AG09309 (cell line): Measurements from ENCODE around the gene ILKAP.

Experiments used
- DNase-seq: peaks from one replicate; pipeline ENCODE4 v3.0.0-alpha.2; 2010; ENCODE audit warnings: low read depth
- H3K4me3 ChIP-seq: 2 replicates; pipeline ENCODE4 v1.5.1; 2011; ENCODE audit warnings: mild to moderate bottlenecking, low read depth, low read length, moderate library complexity; ENCODE audit not compliant: control insufficient read depth
- TF ChIP-seq, protein P1 (sequence below): IDR thresholded peaks from 2 replicates; pipeline ENCODE4 v1.5.1; 2011; ENCODE audit warnings: mild to moderate bottlenecking, low read depth, low read length, inconsistent platforms; ENCODE audit not compliant: insufficient read depth, control insufficient read depth; ENCODE audit errors: missing control alignments

The ILKAP gene

GRCh38 chr2:238170386-238171071 lies 33.0 kb downstream of the ILKAP start:
- DNase-seq, result no peak
- TF ChIP-seq, protein P1, sequence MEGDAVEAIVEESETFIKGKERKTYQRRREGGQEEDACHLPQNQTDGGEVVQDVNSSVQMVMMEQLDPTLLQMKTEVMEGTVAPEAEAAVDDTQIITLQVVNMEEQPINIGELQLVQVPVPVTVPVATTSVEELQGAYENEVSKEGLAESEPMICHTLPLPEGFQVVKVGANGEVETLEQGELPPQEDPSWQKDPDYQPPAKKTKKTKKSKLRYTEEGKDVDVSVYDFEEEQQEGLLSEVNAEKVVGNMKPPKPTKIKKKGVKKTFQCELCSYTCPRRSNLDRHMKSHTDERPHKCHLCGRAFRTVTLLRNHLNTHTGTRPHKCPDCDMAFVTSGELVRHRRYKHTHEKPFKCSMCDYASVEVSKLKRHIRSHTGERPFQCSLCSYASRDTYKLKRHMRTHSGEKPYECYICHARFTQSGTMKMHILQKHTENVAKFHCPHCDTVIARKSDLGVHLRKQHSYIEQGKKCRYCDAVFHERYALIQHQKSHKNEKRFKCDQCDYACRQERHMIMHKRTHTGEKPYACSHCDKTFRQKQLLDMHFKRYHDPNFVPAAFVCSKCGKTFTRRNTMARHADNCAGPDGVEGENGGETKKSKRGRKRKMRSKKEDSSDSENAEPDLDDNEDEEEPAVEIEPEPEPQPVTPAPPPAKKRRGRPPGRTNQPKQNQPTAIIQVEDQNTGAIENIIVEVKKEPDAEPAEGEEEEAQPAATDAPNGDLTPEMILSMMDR, result no peak
- no peak overlapping the region for H3K4me3 ChIP-seq

GRCh38 chr2:238169708-238170251 lies 33.7 kb downstream of the ILKAP start:
- peak; percentile 89 for DNase-seq
- H3K4me3 ChIP-seq, result peak overlapping the region; percentile 36
- TF ChIP-seq, protein P1, result peak; percentile 2

GRCh38 chr2:238169048-238169707 lies 34.3 kb downstream of the ILKAP start:
- DNase-seq, result peak; percentile 80
- TF ChIP-seq, protein P1, result no peak
- peak overlapping the region; percentile 36 for H3K4me3 ChIP-seq

GRCh38 chr2:238168196-238169047 lies 35.1 kb downstream of the ILKAP start:
- TF ChIP-seq, protein P1, result no peak
- no peak overlapping the region for H3K4me3 ChIP-seq
- no peak for DNase-seq

GRCh38 chr2:238167761-238168160 lies 35.7 kb downstream of the ILKAP start:
- TF ChIP-seq, protein P1, result no peak
- H3K4me3 ChIP-seq, result no peak overlapping the region
- no peak for DNase-seq

DNA sequence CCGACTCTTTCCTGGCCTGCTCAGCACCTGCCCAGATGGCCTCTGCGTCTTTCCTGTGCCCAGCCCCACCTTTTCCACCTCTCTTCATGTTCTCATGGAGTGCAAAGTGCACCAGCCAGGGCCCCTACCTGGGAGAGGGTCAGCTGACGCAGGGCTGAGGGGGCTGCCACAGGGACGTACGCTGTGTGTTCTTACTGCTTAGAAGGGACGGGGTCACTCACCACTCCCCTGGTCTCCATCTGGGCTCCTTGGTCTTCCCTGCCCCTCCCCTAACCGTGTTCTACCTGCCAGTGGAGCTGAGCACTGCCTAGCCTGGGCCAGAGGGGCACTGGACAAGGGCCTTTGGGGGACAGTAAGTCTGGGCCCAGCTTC lies 36.2 kb downstream of the ILKAP start:
- DNase-seq, result no peak

More for the DNA sequence above, 36.2 kb downstream of the ILKAP start:
- no peak overlapping the region for H3K4me3 ChIP-seq
- TF ChIP-seq, protein P1, result no peak
